Measurements from ENCODE around the gene DPYD.

DPYD gene

GRCh38 chr1:97200595-97200994 is 720.2 kb downstream of the DPYD start:
- no peak for DNase-seq (ENCODE audit: low read depth)

- DNase-seq (ENCODE audit: low read depth): no peak
These were observed 723.9 kb downstream of the DPYD start for GRCh38 chr1:97196825-97197516.

GRCh38 chr1:97192872-97193572 is 727.8 kb downstream of the DPYD start:
- DNase-seq (ENCODE audit: low read depth): peak; percentile 94

- no peak for DNase-seq (ENCODE audit: low read depth)
These were observed 730.5 kb downstream of the DPYD start for GRCh38 chr1:97190326-97190725.

- DNase-seq (ENCODE audit: low read depth): no peak
These were observed 734.5 kb downstream of the DPYD start for GRCh38 chr1:97186381-97186780.

GRCh38 chr1:97174039-97174704 is 746.7 kb downstream of the DPYD start:
- DNase-seq (ENCODE audit: low read depth): no peak

- no peak for DNase-seq (ENCODE audit: low read depth)
These were observed 750.5 kb downstream of the DPYD start for GRCh38 chr1:97170300-97170699.

- no peak for DNase-seq (ENCODE audit: low read depth)
These were observed 752.8 kb downstream of the DPYD start for GRCh38 chr1:97168056-97168455.

GRCh38 chr1:97167246-97167645 is 753.6 kb downstream of the DPYD start:
- no peak for DNase-seq (ENCODE audit: low read depth)

GRCh38 chr1:97166626-97167025 is 754.2 kb downstream of the DPYD start:
- no peak for DNase-seq (ENCODE audit: low read depth)

GRCh38 chr1:97164276-97164639 is 756.6 kb downstream of the DPYD start:
- DNase-seq (ENCODE audit: low read depth): no peak

- no peak for DNase-seq (ENCODE audit: low read depth)
These were observed 757.1 kb downstream of the DPYD start for GRCh38 chr1:97163591-97164275.

- DNase-seq (ENCODE audit: low read depth): no peak
These were observed 760.0 kb downstream of the DPYD start for GRCh38 chr1:97160818-97161217.

GRCh38 chr1:97159342-97159741 is 761.5 kb downstream of the DPYD start:
- DNase-seq (ENCODE audit: low read depth): no peak

GRCh38 chr1:97158691-97159096 is 762.1 kb downstream of the DPYD start:
- DNase-seq (ENCODE audit: low read depth): no peak

- DNase-seq (ENCODE audit: low read depth): no peak
These were observed 762.8 kb downstream of the DPYD start for GRCh38 chr1:97157991-97158390.

- no peak for DNase-seq (ENCODE audit: low read depth)
These were observed 769.2 kb downstream of the DPYD start for GRCh38 chr1:97151651-97152050.

GRCh38 chr1:97145321-97145956 is 775.4 kb downstream of the DPYD start:
- DNase-seq (ENCODE audit: low read depth): peak; percentile 68

- peak; percentile 53 for DNase-seq (ENCODE audit: low read depth)
These were observed 776.3 kb downstream of the DPYD start for GRCh38 chr1:97144527-97144926.

- peak; percentile 50 for DNase-seq (ENCODE audit: low read depth)
These were observed 777.5 kb downstream of the DPYD start for GRCh38 chr1:97143236-97143882.

GRCh38 chr1:97140611-97141010 is 780.2 kb downstream of the DPYD start:
- DNase-seq (ENCODE audit: low read depth): no peak

- DNase-seq (ENCODE audit: low read depth): peak; percentile 59
These were observed 781.3 kb downstream of the DPYD start for GRCh38 chr1:97139512-97139911.

Data from HS-27A (cell line).